ENCODE measurements around the gene OSBPL9. TPM values are rescaled to one million over a fixed set of nuclear protein-coding genes. Genes with fewer than 3 reads are reported as not detected.
A peak's percentile ranks its signal among the peaks of the same experiment; 100 is the strongest.

The OSBPL9 gene
- total RNA-seq, 1 donor from 2014 or later = 88.3 TPM

DNA sequence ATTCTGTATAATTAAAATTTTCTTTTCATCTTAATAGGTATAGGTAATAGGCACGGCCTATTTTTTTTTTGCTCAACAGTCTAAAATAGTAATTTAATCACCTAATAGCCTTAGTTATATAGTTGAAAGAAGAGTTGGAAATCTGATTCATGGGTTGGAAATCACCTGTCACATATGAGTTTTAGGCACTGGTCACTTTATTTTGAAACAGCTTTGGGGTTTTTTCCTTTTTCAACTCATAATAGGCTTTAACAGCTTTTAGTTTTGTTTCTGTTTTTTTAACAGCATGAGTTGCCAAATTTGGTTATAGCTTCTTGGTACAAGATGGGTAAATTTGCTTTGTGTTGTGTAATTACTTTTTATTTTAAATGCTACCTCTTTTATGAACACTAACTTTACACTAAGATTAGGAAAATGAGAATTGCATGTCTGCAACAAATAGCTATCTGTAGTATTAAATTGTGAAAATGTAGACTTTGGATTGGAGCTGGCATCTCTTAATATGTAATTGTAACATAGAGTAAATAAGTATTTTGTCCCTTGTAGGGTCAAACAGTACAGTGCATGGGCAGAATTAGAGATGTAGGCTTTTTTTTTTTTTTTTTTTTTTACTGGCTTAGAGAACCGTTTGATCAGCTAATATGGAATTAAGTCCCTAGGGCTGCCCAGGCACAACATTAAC lies 109.8 kb downstream of the OSBPL9 start:
- H3K9me3 Mint-ChIP-seq = no peaks in the 10 kb centered on the region
- no peak overlapping the region for H3K4me3 Mint-ChIP-seq
- TF ChIP-seq CTCF (conservative IDR thresholded peaks at IDR 0.05) = no peak
- peaks cover 10% of the 10 kb centered on the region for H3K4me1 Mint-ChIP-seq (ENCODE audit: unreplicated experiment)
- DNase-seq (ENCODE audit: extremely low spot score, unreplicated experiment) = no peak
- no peak overlapping the region for H3K27ac Mint-ChIP-seq
- no peaks in the 10 kb centered on the region for H3K36me3 Mint-ChIP-seq
- H3K27me3 Mint-ChIP-seq = no peaks in the 10 kb centered on the region

DNA sequence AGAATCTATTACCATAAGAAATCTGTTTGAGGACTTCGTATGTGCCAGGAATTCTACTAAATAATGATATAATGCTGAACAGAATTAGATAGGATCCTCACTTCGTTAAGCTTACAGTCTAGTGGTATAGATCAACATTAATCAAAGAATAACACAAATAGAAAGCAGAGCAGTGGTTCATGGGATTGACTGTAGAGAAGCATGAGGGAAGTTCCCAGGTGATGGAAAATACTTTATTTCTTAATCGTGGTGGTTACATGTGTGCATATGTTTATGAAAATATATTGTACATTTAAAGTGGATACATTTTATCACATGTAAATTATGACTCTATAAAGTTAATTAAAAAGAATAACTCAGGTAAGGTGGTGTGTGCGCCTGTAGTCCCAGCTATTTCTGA lies 110.5 kb downstream of the OSBPL9 start:
- Mint-ChIP-seq H3K36me3 (no peaks in the 10 kb centered on the region), H3K4me3 (no peak overlapping the region), H3K27me3 (no peaks in the 10 kb centered on the region), H3K9me3 (no peaks in the 10 kb centered on the region), H3K27ac (no peak overlapping the region), H3K4me1 (ENCODE audit: unreplicated experiment) (peaks cover 12% of the 10 kb centered on the region)
- TF ChIP-seq CTCF (conservative IDR thresholded peaks at IDR 0.05) = no peak
- no peak for DNase-seq (ENCODE audit: extremely low spot score, unreplicated experiment)

DNA sequence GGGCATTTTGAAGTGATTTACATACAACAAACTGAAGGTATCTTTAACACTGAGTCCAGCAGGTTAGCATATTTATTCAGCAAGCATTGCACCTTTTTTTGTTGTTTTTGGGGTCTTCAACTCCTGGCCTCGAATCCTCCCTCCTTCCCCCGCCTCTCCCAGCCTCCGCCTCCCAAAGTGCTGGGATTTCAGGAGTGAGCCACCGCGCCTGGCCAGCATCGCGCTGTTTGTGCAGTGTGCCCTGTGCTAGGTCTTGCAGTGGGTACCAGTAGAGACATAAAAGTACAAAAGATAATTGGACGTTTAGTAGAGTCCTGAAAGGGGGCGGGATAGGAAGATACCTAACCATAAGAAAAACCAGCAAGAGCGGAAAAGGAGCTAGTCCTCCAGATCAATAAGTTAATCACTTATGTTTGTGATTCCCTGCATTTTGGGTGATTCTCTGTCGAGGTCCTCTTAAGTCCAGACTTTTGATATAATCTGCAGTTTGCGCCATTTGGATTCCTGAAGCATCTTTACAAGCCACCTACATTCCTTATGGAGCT lies 111.8 kb downstream of the OSBPL9 start:
- H3K9me3 Mint-ChIP-seq = no peaks in the 10 kb centered on the region
- H3K27ac Mint-ChIP-seq = peak overlapping the region; percentile 83
- DNase-seq (ENCODE audit: extremely low spot score, unreplicated experiment) = no peak
- peaks cover 22% of the 10 kb centered on the region for H3K4me1 Mint-ChIP-seq (ENCODE audit: unreplicated experiment)
- TF ChIP-seq CTCF (conservative IDR thresholded peaks at IDR 0.05) = no peak
- no peaks in the 10 kb centered on the region for H3K36me3 Mint-ChIP-seq
- peak overlapping the region; percentile 95 for H3K4me3 Mint-ChIP-seq
- no peaks in the 10 kb centered on the region for H3K27me3 Mint-ChIP-seq

DNA sequence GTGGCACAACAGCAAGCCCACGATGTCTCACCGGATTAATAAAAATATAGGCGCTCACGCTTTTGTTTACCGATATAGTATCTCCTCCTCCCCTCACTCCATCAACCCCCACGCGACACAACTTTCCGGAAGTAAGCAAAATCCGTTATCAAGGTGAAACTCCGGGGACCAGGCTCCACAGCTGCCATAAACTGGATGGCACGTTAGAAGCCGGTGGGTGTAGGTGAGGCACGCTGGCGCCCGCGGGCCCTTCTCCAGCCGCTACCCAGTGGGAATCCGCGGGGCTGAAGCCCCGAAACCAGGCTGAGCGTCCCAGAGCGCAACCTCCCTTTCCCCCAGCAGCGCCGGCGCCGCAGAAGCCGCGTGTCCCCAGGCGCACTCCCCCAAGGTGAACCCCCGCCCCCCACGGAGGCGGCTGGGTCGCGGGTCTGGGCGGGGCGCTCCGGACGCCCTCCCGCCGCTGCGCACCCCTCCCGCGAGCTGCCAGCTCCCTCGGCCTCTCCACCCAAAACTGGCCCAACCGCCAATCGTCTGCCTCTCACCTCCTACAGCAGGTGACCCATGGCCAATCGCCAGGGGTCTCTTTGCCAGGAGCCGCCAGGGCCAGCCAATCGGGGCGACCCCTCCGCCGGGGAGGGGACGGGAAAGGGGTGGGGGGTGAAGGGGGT lies 112.4 kb downstream of the OSBPL9 start:
- TF ChIP-seq CTCF (conservative IDR thresholded peaks at IDR 0.05) = no peak
- H3K36me3 Mint-ChIP-seq = no peaks in the 10 kb centered on the region
- H3K27me3 Mint-ChIP-seq = no peaks in the 10 kb centered on the region
- peak overlapping the region; percentile 83 for H3K27ac Mint-ChIP-seq
- peak overlapping the region; percentile 95 for H3K4me3 Mint-ChIP-seq
- no peaks in the 10 kb centered on the region for H3K9me3 Mint-ChIP-seq
- H3K4me1 Mint-ChIP-seq (ENCODE audit: unreplicated experiment) = peaks cover 28% of the 10 kb centered on the region
- peak; percentile 92 for DNase-seq (ENCODE audit: extremely low spot score, unreplicated experiment)

DNA sequence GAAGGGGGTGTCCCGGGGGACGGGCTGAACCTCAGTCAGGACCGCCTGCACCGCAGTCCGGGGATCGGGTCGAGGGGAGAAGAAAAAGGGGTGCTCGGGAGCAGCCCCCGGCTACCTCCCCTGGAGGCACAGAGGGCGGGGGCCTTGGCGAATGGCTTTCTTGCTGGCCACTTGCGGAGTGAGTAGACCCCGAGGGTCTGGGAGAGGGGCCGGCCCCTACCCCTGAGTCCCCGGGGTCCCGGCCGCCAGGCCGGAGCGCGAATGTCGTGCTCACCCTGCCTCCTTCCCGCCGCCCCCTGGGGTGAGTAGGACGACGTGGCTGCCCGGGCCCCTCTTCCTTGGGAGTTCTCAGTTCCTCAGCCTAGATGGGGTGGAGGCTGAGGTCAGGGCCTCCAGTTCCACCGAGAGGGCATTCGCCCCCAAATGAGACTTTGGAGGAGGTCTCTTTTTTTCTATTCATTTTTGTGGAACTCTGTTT lies 113.0 kb downstream of the OSBPL9 start:
- no peaks in the 10 kb centered on the region for H3K9me3 Mint-ChIP-seq
- H3K4me1 Mint-ChIP-seq (ENCODE audit: unreplicated experiment) = peaks cover 33% of the 10 kb centered on the region
- no peak for TF ChIP-seq CTCF (conservative IDR thresholded peaks at IDR 0.05)
- H3K4me3 Mint-ChIP-seq = peak overlapping the region; percentile 95
- H3K27ac Mint-ChIP-seq = peak overlapping the region; percentile 83
- H3K36me3 Mint-ChIP-seq = no peaks in the 10 kb centered on the region
- no peaks in the 10 kb centered on the region for H3K27me3 Mint-ChIP-seq
- DNase-seq (ENCODE audit: extremely low spot score, unreplicated experiment) = peak; percentile 72

All from type B pancreatic cell (in vitro differentiated cells).